NT2/D1 (cell line): ENCODE measurements around the gene CHI3L2.

Experiments used
- SUZ12 ChIP-seq: IDR thresholded peaks from 2 replicates; pipeline ENCODE4 v1.6.1; 2011; ENCODE audit not compliant: insufficient read length, insufficient read depth; ENCODE audit errors: extremely low read depth
- YY1 ChIP-seq: IDR thresholded peaks from 2 replicates; pipeline ENCODE4 v1.6.1; 2011; ENCODE audit not compliant: insufficient read length, insufficient read depth
- ZNF274 ChIP-seq: IDR thresholded peaks from 2 replicates; pipeline ENCODE4 v1.6.1; 2011; ENCODE audit warnings: mild to moderate bottlenecking, low read depth, low read length

DNA sequence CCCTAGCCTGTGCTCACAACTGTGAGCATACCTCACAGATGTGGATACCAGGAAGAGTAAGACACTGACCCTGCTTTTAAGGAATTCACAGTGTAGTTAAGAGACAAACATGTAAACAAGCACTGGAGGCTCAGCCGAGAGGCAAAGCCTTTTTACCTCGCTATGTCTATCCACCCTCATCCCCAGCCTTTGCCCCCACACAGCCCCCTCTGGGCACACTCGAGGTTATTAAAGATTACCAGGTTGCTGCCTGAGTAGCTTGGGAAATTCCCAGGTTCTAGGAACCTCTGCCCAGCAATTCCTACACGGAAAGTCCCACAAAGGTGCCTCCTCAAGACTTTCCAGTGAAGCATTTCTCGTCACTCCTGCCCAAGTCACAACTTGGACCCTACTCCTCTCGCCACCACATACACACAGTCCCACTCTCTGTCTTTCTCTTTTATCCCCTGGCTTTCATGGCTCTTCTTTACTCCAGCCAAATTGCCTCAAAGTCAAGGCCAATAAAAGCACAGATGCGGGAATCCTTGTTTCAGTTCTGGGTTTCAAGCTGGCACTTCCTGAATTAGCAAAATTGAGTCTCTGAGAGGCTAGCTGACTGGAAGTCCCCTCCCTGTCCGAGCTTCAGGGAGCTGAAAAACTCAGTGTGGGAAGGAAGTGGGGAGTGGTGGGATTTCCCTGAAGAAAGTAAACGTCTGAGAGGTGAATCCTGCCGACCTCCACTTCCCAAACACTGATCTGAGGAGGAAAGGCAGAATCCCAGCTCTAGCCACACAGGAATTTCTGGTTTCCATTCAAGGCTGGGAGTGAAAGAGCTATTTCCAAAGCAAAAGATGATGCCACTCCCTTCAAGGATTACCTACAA is 34.6 kb upstream of the CHI3L2 start:
- TF ChIP-seq ZNF274 (no peak), SUZ12 (no peak), YY1 (no peak)
